Measurements from ENCODE around the gene PGBD5.

The PGBD5 gene

DNA sequence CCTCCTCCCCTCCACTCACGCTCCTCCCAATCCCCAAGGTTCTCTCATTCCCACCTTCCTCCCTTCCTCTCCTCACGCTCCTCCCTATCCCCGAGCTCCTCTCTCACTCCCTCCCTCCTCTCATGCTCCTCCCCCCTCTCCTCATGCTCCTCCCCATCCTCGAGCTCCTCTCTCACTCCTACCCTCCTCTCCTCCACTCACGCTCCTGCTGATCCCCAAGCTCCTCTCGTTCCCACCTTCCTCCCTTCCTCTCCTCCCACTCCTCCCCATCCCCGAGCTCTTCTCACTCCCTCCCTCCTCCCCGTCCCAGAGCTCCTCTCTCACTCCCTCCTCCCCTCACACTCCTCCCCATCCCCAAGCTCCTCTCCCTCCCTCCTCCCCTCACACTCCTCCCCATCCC lies 31.4 kb downstream of the PGBD5 start:
- no peak for DNase-seq (ENCODE audit: low read depth)

DNA sequence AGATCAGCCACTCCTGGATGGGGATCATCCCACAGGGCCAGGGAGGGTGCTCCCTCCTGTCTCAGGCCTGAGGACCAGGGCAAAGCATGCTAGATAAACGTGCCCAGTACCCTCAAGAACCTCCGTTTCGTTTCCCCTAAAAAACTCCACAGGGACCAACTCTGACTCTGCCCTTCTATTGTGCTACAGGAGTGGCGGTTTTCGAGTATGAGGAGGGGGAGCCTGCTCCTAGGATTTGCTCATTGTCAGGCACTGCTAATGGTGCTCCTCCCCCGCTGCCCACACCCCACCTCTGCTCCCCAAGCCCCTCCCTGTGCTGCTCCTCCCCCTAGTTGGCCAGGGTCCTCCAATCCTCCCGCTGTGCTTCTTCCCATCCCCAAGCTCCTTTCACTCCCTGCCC lies 32.0 kb downstream of the PGBD5 start:
- DNase-seq (ENCODE audit: low read depth) = no peak

DNA sequence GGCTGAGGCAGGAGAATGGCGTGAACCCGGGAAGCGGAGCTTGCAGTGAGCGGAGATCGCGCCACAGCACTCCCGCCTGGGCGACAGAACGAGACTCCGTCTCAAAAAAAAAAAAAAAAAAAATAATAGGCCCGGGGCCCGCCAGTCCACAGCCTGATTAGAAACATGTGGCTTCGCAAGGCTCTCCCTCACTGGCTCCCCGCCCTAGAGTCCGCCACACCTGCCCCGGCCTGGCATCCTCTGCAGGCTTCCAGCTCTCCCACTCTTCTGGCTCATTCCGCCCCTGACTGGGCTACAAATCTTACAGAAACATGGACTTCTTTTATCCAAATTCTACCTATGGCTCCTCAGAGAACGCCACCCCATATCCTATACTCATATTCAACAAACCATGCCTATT lies 32.4 kb downstream of the PGBD5 start:
- no peak for DNase-seq (ENCODE audit: low read depth)

DNA sequence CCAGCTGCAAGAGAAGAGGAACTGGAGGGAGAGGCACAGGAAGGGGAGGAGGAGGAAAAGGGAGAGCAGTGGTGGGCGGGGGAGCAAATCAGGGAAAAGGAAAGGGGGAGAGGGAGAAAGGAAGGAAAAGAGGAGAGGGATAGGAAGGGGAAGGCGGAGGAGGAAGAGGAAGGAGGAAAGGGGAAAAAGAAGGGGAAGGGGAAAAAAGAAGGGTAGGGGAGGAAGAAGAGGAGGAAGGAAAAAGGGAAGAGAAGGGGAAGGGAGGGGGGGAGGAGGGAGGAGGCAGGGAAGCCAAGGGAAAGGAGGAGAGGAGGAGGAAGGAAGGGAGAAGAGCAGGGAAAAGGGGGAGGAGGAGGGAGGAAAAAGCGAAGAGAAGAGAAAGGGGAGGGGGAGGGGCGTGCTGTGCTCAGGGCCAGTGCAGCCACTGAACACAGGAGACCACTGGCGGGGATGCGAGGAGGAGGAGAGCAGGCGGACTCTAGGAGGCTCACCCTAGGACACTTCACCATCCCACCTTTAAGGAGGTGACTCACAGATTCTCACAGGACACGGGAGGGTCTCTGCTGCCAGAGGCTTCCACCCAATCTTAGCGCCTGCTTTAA lies 33.1 kb downstream of the PGBD5 start:
- DNase-seq (ENCODE audit: low read depth) = no peak

DNA sequence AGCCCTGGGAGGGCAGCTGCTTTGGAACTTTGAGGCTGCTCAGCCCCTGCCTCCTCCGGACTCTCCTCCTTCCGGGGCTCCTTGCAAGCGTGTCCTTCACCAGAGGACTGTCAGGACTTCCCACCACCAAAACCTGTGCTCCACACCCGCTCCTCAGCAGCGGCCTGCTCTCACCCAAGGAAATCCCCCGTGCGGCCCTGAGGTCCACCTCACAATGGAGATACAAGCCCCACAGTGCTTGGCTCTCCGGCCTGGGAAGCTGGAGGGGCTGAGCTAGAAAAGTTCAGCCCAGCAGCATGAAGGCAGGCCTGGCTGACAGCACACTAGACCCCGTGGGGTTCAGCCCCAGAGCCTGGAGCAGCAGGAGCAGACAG lies 33.6 kb downstream of the PGBD5 start:
- no peak for DNase-seq (ENCODE audit: low read depth)

DNA sequence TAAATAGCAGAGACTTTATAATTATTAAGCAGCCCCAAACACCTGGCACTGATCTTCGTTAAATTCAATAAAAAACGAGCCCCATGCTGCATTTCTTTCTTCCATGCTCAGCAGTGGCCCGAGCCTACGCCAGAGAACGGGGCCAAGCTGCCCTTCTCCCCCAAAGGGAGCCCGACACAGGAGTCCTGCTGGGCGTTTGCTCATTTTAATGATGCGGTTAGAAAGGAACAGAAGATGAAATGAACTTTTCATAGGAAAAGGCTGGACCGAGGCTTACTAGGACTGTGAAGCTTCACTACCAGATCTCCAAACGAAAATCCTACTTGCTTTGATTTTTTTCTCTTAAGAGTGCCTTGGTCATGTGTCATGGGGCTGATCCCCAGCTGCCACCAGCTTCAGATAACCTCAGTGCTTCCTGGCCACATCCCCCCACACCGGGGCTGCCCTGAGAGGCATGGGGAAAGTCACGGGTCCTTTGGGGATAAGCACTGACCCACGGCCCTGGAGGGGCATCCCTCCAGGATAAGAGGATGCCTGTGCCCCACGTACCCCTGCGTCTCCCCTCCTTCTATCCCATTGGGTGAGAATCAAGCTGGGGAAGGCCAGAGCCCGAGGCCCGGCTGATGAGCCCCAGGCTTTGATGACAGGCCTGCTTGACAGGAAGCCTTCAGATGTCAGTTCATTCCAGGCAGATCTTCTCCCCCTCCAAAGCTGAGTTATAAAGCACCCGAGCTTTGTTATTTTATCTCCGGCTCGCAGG lies 34.2 kb downstream of the PGBD5 start:
- no peak for DNase-seq (ENCODE audit: low read depth)

DNA sequence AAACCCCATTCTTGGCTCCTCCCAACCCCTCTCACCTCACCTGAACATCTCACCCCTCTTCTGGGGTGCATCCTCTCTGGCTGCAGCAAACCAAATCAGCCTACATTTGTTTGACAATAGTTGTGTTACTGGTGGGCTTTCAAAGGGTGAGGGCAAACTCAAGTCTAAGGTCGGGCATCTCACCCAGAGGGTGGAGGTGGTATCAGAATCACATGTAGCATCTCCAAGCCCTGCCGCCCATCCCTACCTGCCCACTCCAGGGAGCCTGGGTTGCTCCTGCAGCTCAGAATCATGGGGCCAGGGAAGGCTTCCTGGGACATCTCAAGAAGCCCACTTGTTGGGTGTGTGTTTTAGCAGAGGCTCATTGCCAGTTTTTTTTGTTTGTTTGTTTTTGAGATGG lies 35.8 kb downstream of the PGBD5 start:
- no peak for DNase-seq (ENCODE audit: low read depth)

DNA sequence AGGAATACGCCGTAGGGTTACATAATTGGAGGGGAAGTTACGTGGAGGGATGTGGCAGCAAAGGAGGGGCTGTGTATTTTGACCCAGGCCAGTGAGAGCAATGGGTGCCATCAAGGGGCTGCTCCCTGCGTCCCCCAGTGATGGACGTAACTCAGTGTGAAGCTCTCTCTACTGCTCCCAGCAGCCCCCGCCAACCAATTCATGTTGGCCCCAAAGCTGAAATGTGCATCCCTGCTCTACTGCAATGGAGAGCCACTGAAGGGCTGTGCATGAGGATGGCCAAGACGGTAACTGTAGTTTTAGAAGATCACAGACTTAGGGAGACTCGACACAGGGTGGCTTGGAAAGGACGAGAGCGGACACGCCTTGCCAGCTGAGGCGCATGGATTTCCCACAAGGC lies 38.3 kb downstream of the PGBD5 start:
- no peak for DNase-seq (ENCODE audit: low read depth)

DNA sequence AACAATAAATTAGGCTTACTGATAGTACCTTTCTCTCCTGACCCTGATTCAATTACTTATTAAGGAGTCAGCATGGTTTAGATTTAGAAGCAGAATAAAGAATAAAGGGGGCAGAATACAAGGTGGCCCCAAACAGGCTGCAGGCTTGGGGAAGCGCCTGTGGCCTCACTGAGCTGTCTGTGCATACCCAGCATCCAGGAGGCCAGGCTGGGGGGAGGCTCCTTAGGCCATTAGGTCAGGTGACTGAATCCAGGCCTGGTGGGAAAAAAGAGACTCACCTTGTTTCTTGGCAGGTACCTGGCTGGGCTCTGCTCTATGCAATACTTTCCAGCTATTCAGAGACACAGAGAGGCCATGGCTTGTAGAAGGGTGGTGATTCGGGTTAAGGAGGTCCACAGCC lies 38.8 kb downstream of the PGBD5 start:
- no peak for DNase-seq (ENCODE audit: low read depth)

DNA sequence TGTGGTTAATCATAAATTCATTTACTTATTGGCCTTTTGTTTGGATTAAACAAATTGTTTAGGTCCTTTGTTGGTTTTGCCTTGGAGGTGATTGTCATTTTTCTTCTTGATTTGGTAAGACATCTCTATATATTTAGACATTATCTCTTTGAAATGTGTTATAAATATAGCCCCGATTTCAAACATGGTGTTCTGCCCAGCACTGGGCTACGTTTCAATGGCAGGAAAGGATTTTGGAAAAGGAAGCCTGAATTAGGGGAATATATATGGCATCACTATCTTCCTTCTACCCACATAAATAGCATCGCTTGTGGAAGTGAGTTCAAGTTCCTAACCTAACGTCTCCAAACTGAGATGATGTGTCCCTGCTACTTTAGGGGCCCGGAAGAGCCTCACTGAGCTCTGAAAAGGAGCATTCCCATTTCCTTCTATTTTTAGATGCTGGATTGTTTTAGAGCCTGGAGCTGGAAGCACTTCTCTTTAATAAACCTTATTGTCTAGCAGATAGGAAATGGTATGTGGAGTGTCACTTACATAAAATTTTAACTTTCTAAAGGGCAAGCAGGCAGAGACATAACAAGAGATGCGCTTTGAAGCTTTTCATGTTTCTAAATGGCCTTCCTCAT lies 39.4 kb downstream of the PGBD5 start:
- DNase-seq (ENCODE audit: low read depth) = no peak

DNA sequence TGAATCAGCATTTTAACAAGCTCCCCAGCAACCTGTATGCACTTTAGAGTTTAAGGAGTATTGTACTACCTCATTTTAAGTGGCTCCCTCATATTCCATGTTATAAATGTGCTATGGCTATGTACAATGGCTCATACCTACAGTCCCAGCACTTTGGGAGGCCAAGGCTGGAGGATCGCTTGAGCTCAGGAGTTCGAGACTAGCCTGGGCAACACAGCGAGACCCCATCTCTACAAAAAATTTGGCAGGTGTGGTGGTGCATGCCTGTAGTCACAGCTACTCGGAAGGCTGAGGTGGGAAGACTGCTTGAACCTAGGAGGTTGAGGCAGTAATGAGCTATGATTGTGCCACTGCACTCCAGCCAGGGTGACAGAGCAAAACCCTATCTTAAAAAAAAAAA lies 40.2 kb downstream of the PGBD5 start:
- no peak for DNase-seq (ENCODE audit: low read depth)

DNA sequence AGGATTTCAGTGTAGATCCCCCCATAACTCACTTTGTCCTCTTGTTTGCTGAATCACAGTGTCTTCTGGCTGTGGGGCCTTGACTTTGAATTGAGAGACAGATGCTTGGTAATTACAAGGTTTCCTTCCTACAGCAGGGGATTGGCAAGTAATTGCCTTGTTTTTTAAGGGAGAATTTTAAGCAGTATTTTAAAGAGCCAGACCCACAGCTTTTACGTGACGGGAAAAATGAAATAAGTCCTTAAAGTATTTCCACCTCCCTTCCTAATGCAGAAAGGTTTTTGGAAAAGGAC lies 41.0 kb downstream of the PGBD5 start:
- no peak for DNase-seq (ENCODE audit: low read depth)

DNA sequence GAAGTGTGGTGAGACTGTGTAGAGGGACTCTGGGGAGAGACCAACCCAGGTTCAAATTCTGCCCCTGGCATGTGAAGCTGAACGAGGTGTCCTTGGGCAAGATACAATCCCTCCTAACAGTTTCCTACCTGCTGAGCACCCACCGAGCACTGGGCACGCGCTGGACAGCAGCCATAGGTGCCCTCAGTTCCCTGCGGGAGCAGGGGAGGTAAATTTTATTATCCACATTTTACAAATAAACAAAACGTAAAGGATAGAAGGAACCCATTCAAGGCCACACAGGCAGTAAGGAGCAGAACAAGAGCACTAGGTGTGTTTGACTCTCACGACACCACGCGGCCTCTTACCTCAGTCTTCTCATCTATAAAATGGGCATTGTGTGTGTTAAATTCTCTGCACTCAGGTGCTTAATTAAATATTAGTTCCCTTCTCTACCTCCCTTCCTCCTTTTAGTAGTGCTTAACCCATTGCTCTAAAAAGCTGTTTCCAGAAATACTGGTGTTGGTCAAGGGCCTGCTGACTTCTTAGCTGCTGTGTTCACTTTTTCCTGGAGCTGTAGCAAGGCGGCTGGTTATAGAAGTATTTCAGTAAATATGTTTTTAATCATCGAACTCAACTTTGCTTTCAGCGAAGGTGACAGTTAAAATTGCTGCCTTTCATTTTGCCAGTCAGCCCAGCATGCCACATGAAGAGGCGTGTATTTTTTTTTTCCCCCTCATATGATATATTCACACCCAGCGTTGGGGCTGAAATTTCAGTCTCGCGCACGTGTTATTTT lies 41.6 kb downstream of the PGBD5 start:
- DNase-seq (ENCODE audit: low read depth) = no peak

DNA sequence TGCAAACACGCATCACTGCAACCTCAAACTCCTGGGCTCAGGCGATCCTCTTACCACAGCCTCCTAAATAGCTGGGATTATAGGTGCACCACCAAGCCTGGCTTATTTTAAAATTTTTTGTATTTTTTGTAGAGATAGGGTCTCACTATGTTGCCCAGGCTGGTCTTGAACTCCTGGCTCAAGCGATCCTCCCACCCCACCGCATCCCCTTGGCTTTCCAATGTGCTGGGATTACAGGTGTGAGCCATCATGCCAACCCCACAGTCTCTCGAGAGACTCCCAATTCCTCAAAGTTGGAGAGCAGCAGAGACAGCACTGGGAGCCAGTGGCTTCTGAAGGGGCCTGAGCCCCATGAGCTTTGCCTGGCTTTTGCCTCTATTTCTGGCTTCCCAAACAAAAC lies 42.7 kb downstream of the PGBD5 start:
- no peak for DNase-seq (ENCODE audit: low read depth)

DNA sequence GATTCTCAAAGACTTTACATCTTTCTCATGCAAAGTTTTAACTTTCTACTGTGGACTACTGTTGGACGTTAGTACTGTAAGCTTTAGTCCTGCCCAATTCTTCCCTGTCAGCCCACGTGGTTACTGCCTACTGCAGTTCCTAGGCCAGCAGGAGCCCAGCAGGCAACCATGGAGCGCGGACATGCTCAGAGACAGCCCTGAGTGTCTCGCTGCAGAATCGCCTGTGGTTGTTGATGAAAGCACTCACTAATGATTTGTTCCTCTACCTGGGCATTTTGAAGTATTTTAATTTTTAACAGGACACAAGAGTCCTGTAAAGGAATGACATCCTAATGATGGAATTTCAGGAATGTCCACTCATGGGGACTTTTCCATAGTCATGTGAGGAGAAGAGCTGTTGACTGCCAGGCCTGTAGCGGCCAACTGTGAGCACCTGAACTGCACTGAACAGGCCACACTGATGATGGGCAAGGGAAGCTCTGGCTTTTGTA lies 44.1 kb downstream of the PGBD5 start:
- DNase-seq (ENCODE audit: low read depth) = no peak

DNA sequence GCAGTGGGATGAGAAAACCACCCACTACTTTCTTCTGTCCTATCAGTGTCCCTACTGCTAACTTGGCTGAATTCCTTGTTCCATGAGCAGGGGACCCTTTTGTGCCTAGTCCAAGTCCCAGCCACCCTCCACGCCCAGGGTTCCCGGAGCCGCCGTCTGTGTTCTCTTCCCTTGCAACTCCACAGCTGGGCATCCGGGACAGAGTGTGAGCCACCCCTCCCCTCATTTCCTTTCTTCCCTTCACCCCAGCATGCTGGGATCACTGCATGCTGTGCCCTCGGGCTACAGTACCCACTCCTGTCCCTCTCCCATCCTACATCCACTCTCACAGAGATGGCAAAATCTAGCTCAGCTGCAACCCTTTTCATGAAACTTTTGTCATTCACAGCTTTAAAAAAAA lies 44.5 kb downstream of the PGBD5 start:
- DNase-seq (ENCODE audit: low read depth) = no peak

DNA sequence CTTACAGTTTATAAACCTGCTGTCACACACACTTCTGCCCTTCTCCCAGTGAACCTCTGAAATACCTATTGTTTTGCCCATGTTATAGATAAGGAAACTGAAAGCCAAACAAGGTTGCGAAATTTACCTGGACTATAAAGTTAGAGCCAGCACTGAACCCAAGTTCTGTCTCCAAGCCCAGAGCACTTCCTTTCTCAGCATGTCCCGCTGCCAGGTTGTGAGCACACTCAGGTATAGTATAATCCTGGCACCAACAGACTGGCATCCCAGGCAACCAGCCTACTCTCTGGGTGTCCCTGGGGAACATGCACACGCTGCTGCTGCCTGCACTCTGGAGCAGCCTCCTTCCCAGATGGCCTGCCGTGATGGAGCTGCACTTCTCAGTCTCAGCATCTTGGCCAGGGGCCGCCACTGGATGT lies 45.1 kb downstream of the PGBD5 start:
- DNase-seq (ENCODE audit: low read depth) = no peak

DNA sequence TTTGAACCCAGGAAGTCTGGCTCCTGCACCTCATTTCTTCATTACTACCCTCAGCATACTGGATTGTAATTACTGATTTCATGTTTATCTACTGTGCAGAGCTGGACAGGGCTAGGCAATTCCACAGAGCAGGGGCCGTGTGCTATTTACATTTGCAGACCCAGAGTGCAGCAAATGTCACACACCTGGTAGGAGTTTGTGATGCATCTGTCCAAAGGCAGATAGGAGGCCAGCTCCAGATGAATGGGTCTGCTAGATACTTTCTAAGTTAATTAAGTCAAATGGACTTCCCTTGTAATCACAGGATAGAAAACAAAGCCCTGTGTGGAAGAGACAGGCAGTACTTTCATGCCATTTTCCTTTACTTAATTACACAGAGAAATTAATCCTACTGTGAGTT lies 46.2 kb downstream of the PGBD5 start:
- no peak for DNase-seq (ENCODE audit: low read depth)

DNA sequence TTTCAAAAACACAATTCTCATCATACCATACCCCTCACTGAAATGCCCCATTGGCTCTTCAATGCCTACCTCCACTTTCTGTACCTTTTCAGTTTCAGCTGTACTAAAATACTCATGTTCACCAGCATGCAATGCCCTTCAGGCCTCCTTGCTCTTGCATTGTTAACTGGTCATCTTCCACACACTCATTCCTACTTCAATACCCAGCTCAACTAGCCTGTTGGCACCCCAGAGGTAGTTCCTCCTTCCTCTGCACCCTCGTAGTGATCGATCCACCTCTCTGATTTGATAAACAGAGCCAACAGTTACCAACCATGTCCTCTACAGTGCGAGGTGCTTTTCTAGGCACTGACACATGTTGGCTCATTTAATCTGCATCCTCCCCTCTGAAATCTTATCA lies 46.7 kb downstream of the PGBD5 start:
- no peak for DNase-seq (ENCODE audit: low read depth)

DNA sequence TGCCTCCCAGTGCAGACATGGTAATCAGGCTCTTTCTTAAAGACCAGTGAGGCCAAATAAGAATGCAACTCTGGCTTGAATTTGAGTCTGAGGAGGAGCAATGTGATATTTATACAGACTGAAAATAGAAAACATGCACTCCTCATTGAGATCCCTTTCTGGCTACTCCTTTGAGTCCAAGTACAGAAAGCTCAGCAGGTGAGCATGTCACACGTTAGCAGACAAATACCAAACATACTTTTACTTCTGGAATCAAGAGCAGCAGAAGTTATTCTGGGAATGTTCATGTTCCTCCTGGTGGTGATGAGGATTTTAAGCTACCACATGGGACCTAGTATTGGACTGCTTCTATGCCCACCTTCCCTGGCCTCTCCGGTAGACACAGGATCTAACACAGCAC lies 48.3 kb downstream of the PGBD5 start:
- DNase-seq (ENCODE audit: low read depth) = no peak

DNA sequence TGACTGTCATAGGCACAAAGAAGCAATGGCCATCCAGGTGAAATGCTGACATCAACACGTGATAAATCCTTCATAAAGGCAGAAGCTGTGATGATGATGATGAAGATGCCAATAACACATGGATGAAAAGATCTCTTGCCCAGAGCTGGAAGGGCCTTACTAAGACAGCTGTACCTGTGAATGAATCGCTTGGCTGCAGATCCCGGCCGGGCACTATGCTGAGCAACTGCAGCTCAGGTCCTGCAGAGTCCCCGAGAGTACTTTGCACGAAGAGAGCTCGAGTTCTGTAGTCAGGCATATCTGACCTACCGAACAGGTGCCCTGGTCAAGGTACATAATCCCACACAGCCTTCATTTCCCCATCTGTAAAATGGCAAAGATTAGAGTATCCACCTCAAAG lies 48.8 kb downstream of the PGBD5 start:
- no peak for DNase-seq (ENCODE audit: low read depth)

DNA sequence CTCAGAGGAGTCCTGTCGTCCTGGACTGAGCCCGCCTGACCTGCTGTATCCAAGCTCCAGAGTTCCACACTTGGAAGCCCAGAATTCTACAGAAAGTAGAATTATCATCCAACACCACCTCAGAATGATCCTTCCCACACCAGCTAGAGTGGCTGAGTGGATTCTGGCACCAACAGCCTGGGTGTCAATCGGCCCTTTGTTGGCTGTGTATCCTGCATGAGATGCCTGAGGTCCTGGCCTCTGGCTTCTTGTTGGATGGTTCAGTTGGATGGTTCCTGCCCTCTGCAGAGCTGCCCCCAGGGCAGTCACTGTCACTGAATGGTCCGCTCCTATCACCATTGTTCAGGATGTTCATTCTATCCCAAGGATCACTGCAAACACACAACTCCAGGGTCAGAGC lies 49.8 kb downstream of the PGBD5 start:
- no peak for DNase-seq (ENCODE audit: low read depth)

DNA sequence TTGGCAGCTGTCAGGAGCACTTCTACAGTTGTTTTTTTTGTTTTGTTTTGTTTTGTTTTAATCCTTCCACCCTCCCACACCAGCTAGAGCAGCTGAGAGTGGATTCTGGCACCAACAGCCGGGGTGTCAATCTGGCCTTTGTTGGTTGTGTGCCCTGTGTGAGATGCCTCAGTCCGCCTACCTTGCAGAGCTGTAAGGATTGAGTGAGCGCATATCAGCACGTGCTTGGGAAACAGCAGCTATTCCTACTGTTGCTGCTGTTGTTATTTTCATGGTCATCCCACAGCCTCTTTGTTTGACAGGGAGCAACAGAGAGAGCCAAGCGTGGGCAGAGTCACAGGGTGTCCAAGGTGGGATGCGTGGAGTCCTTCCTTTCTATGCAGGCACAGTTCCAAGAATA lies 50.4 kb downstream of the PGBD5 start:
- DNase-seq (ENCODE audit: low read depth) = no peak
